Thyroid gland (tissue), 4 donors: ENCODE results near the gene BUD23. TPM values are rescaled to one million over a fixed set of nuclear protein-coding genes. Genes with fewer than 3 reads are reported as not detected.

Experiments
- DNase-seq, 2 donors: peaks; one replicate each; pipeline ENCODE4 v3.0.0-alpha.2; 2019
- H3K27ac ChIP-seq, 3 donors: fragments of 200-600 bp; sonication (generic); 1 replicate in 2 of 3; 2 replicates in 1 of 3; pipeline ENCODE4 v1.5.1; 2016 to 2019; ENCODE audit warnings: mild to moderate bottlenecking in 1 of 3, moderate library complexity in 1 of 3
- H3K27me3 ChIP-seq: fragments of 200-600 bp; sonication (generic); one replicate; pipeline ENCODE4 v1.5.1; 2019
- H3K36me3 ChIP-seq, 2 donors: fragments of 200-600 bp; sonication (generic); one replicate each; pipeline ENCODE4 v1.5.1; 2016 to 2019
- H3K4me1 ChIP-seq, 2 donors: fragments of 200-600 bp; sonication (generic); one replicate each; pipeline ENCODE4 v1.5.1; 2017 to 2019
- H3K4me3 ChIP-seq, 3 donors: fragments of 200-600 bp; sonication (generic); replicated peaks in 1 of 3; 1 replicate in 2 of 3; 2 replicates in 1 of 3; pipeline ENCODE4 v1.5.1; 2016; ENCODE audit warnings: mild to moderate bottlenecking in 1 of 3
- H3K9me3 ChIP-seq: fragments of 200-600 bp; sonication (generic); one replicate; pipeline ENCODE4 v1.5.1; 2017
- CTCF ChIP-seq, 6 experiments: fragments of 200-600 bp in 3 of 6; fragments of 450-650 bp in 3 of 6; sonication (generic) in 3 of 6; IDR thresholded peaks; one replicate each; pipeline ENCODE4 v1.5.1; 2016 to 2019; ENCODE audit warnings: antibody characterized with exemption in 6 of 6, mild to moderate bottlenecking in 2 of 6, inconsistent platforms in 1 of 6, moderate library complexity in 1 of 6
- POLR2A ChIP-seq, 2 donors: fragments of 450-650 bp; IDR thresholded peaks; one replicate each; pipeline ENCODE4 v1.6.1; 2017; ENCODE audit warnings: antibody characterized with exemption in 2 of 2, mild to moderate bottlenecking in 2 of 2, moderate library complexity in 1 of 2
- WGBS, 2 donors: methylation state at CpG; one replicate each; pipeline ENCODE4 v1.1.5; 2017; 5-methylcytosine and 5-hydroxymethylcytosine counted together
- intact Hi-C: fragments of 100-400 bp; cut with DNase I; formaldehyde crosslinking; loops from one replicate; pipeline ENCODE4 v1.15.1; 2023
- total RNA-seq, 4 donors: library from RNA; depleted of rRNA; stranded (reverse); fragments of >200 nt; gene quantifications; one replicate each; pipeline ENCODE4 v1.2.3, GENCODE V29; 2016

BUD23 gene
- total RNA-seq, 4 donors from 2014 or later, result 58.3 to 78.0 (median 64.9) TPM

GRCh38 chr7:73715648-73716317 lies 32.4 kb downstream of the BUD23 start:
- no peak for DNase-seq
- Histone ChIP-seq H3K9me3 (no peaks in the 10 kb centered on the region), H3K4me1 (peaks cover 4 to 16% of the 10 kb centered on the region in 2 donors), H3K4me3 (no peak overlapping the region), H3K27me3 (no peaks in the 10 kb centered on the region), H3K36me3 (no peaks in the 10 kb centered on the region), H3K27ac (no peak overlapping the region)
- 85% methylated on average over 15 to 16 of the region's 16 CpGs for WGBS, 2 donors
- intact Hi-C loops, result no loop called here
- no peak for TF ChIP-seq POLR2A (IDR thresholded peaks at IDR 0.05)
- no peak for TF ChIP-seq CTCF (IDR thresholded peaks at IDR 0.05)

- DNase-seq, result no peak
- H3K4me3 ChIP-seq, result no peak overlapping the region
- no peak overlapping the region for H3K27ac ChIP-seq
- H3K4me1 ChIP-seq, result peaks cover 7 to 20% of the 10 kb centered on the region in 2 donors
- H3K36me3 ChIP-seq, result no peaks in the 10 kb centered on the region
- WGBS, 2 donors, result 85 to 89% methylated on average over 4 of the region's 4 CpGs
- no peak for TF ChIP-seq POLR2A (IDR thresholded peaks at IDR 0.05)
- TF ChIP-seq CTCF (IDR thresholded peaks at IDR 0.05), result no peak
- H3K27me3 ChIP-seq, result no peaks in the 10 kb centered on the region
- H3K9me3 ChIP-seq, result no peaks in the 10 kb centered on the region
- intact Hi-C loops, result no loop called here
Measured at GRCh38 chr7:73716318-73716890, 33.0 kb downstream of the BUD23 start.

GRCh38 chr7:73717025-73717807 lies 33.8 kb downstream of the BUD23 start:
- 83 to 85% methylated on average over 10 to 13 of the region's 13 CpGs for WGBS, 2 donors
- no peaks in the 10 kb centered on the region for H3K36me3 ChIP-seq
- H3K4me1 ChIP-seq, result peaks cover 12 to 28% of the 10 kb centered on the region in 2 donors
- intact Hi-C loops, result no loop called here
- no peak for DNase-seq
- H3K27ac ChIP-seq, result no peak overlapping the region
- no peaks in the 10 kb centered on the region for H3K9me3 ChIP-seq
- no peaks in the 10 kb centered on the region for H3K27me3 ChIP-seq
- no peak for TF ChIP-seq POLR2A (IDR thresholded peaks at IDR 0.05)
- TF ChIP-seq CTCF (IDR thresholded peaks at IDR 0.05), result no peak
- H3K4me3 ChIP-seq, result no peak overlapping the region

- no peaks in the 10 kb centered on the region for H3K27me3 ChIP-seq
- no peaks in the 10 kb centered on the region for H3K36me3 ChIP-seq
- H3K27ac ChIP-seq, result no peak overlapping the region
- WGBS, 2 donors, result 77 to 79% methylated on average over 9 to 10 of the region's 10 CpGs
- no peak overlapping the region for H3K4me3 ChIP-seq
- H3K9me3 ChIP-seq, result no peaks in the 10 kb centered on the region
- DNase-seq, result no peak
- intact Hi-C loops, result no loop called here
- TF ChIP-seq CTCF (IDR thresholded peaks at IDR 0.05), result no peak
- TF ChIP-seq POLR2A (IDR thresholded peaks at IDR 0.05), result no peak
- peaks cover 12 to 29% of the 10 kb centered on the region in 2 donors for H3K4me1 ChIP-seq
Measured at GRCh38 chr7:73717991-73718405, 34.6 kb downstream of the BUD23 start.
